ENCODE data around the gene KRTAP12-1. TPM values are rescaled to one million over a fixed set of nuclear protein-coding genes. Genes with fewer than 3 reads are reported as not detected.
A peak's percentile ranks its signal among the peaks of the same experiment; 100 is the strongest.

Gene KRTAP12-1
- total and polyA plus RNA-seq, 11 donors = not detected

DNA sequence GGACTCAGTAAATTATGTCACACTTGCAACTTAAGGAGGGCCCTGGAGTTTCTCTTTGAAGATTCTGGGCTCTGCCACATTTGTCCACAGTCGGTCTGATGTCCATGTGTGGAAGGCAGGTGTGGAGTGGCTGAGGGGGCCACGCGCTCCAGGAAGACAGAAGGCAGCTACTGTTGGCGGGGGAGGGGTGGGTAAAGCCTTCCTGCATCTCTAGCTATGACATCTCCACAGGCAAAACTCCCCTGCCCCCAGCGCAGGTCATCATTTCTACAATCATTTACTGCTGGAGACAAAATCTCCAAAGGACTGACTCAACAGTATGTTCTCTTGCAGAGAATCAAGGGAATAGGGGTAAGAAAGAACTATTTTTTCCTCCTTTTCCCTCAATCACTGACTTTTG lies 40.8 kb upstream of the KRTAP12-1 start:
- Histone ChIP-seq H3K4me3 (no peak overlapping the region), H3K27ac (no peak overlapping the region), H3K9me3 (no peaks in the 10 kb centered on the region), H3K27me3 (peaks cover 10 to 56% (median 23%) of the 10 kb centered on the region in 9 donors), H3K4me1 (peaks cover 0 to 11% (median 0%) of the 10 kb centered on the region in 12 donors), H3K36me3 (no peaks in the 10 kb centered on the region)
- TF ChIP-seq, protein P1, sequence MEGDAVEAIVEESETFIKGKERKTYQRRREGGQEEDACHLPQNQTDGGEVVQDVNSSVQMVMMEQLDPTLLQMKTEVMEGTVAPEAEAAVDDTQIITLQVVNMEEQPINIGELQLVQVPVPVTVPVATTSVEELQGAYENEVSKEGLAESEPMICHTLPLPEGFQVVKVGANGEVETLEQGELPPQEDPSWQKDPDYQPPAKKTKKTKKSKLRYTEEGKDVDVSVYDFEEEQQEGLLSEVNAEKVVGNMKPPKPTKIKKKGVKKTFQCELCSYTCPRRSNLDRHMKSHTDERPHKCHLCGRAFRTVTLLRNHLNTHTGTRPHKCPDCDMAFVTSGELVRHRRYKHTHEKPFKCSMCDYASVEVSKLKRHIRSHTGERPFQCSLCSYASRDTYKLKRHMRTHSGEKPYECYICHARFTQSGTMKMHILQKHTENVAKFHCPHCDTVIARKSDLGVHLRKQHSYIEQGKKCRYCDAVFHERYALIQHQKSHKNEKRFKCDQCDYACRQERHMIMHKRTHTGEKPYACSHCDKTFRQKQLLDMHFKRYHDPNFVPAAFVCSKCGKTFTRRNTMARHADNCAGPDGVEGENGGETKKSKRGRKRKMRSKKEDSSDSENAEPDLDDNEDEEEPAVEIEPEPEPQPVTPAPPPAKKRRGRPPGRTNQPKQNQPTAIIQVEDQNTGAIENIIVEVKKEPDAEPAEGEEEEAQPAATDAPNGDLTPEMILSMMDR (IDR thresholded peaks at IDR 0.05) = no peak
- TF ChIP-seq POLR2A (IDR thresholded peaks at IDR 0.05) = no peak
- no peak for DNase-seq
- intact Hi-C loops (cut with DNase I) = loop anchor here in 1 of 10 donors (10.0 kb wide), 1 partner anchor 58 kb away; the partner anchor contains the start of gene KRTAP12-2
- no peak for ATAC-seq
- 56 to 73% (median 63%) methylated on average over 5 of the region's 5 CpGs for WGBS, 4 donors

- 48 to 61% (median 52%) methylated on average over 2 of the region's 2 CpGs for WGBS, 4 donors
- Histone ChIP-seq H3K4me3 (no peak overlapping the region), H3K27ac (peak overlapping the region in 2 of 12 donors; percentile 13 to 39), H3K36me3 (no peaks in the 10 kb centered on the region), H3K9me3 (no peaks in the 10 kb centered on the region), H3K4me1 (peaks cover 0 to 11% (median 0%) of the 10 kb centered on the region in 12 donors), H3K27me3 (peaks cover 10 to 59% (median 17%) of the 10 kb centered on the region in 9 donors)
- intact Hi-C loops (cut with DNase I) = loop anchor here in 1 of 10 donors (10.0 kb wide), 1 partner anchor 55 kb away; the partner anchor contains the start of gene KRTAP12-2
- DNase-seq (no peak), ATAC-seq (peak; percentile 47 to 86 (median 78))
- no peak for TF ChIP-seq POLR2A (IDR thresholded peaks at IDR 0.05)
- TF ChIP-seq, protein P1 (IDR thresholded peaks at IDR 0.05) = no peak
Measured at GRCh38 chr21:44720170-44720569, 38.2 kb upstream of the KRTAP12-1 start.

GRCh38 chr21:44718571-44718970 lies 36.6 kb upstream of the KRTAP12-1 start:
- ATAC-seq (no peak), DNase-seq (no peak)
- WGBS, 4 donors = 64 to 74% (median 72%) methylated on average over 6 of the region's 6 CpGs
- Histone ChIP-seq H3K27me3 (peaks cover 5 to 57% (median 16%) of the 10 kb centered on the region in 9 donors), H3K27ac (no peak overlapping the region), H3K36me3 (no peaks in the 10 kb centered on the region), H3K9me3 (no peaks in the 10 kb centered on the region), H3K4me3 (no peak overlapping the region), H3K4me1 (peaks cover 0 to 7% (median 0%) of the 10 kb centered on the region in 12 donors)
- TF ChIP-seq, protein P1 (IDR thresholded peaks at IDR 0.05) = no peak
- TF ChIP-seq POLR2A (IDR thresholded peaks at IDR 0.05) = no peak
- intact Hi-C loops (cut with DNase I) = loop anchor here in 1 of 10 donors (10.0 kb wide), 1 partner anchor 94 kb away; the partner anchor contains the start of gene KRTAP10-9

DNA sequence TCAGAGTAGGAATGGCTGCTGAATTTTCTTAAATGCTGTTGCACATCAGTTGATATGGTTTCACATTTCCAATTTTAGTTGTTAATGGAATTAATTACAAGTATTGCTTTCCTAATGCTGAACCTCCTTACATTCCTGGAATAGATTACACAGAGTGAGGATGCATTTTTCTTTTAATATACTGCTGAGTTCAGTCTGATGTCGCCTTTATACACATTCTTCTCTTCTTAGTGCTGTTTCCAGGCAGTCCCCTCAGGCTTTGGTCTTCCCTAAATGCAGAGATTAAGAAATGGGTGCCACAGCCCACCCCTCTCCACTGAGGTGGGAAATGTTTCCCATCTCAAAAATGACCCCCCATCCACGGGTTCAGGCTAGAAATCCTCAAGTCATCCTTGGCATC lies 36.1 kb upstream of the KRTAP12-1 start:
- no peak overlapping the region for H3K27ac ChIP-seq

More for the DNA sequence above, 36.1 kb upstream of the KRTAP12-1 start:
- 62 to 67% (median 66%) methylated on average over 2 of the region's 2 CpGs for WGBS, 4 donors
- Histone ChIP-seq H3K9me3 (no peaks in the 10 kb centered on the region), H3K4me1 (peaks cover 0 to 3% (median 0%) of the 10 kb centered on the region in 12 donors), H3K36me3 (no peaks in the 10 kb centered on the region), H3K27me3 (peaks cover 2 to 57% (median 20%) of the 10 kb centered on the region in 9 donors), H3K4me3 (no peak overlapping the region)
- no peak for ATAC-seq
- intact Hi-C loops (cut with DNase I) = loop anchor here in 1 of 10 donors (10.0 kb wide), 1 partner anchor 93 kb away; the partner anchor contains the start of gene KRTAP10-9
- no peak for DNase-seq
- no peak for TF ChIP-seq POLR2A (IDR thresholded peaks at IDR 0.05)
- TF ChIP-seq, protein P1 (IDR thresholded peaks at IDR 0.05) = no peak

Measured in heart left ventricle (tissue), 16 donors.